ENCODE data around the gene CLRN2. TPM values are rescaled to one million over a fixed set of nuclear protein-coding genes. Genes with fewer than 3 reads are reported as not detected.

CLRN2 gene
- total and polyA plus RNA-seq, 9 of the 15 experiments (the other 6 are each of a cell fraction or from before 2014, with no cell fraction given) = not detected

DNA sequence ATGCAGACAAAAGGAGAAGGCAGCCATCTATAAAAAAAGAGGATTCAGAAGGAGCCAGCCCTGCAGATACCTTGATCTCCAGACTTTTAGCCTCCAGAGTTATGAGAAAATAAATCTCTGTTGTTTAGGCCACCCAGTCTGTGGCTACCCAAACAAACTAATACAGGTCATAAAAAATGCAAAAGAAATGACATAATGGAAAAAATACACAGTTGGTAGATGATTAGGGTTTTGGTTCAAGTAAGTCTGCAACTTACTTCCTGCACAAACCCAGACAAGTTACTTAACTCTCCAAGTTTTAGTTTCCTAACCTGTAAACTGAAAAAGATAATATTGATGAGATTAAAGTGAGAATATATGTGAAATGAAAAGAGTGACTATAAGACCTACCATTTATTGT is 14.4 kb upstream of the CLRN2 start:
- 0 out of 5 replicates have a peak, but pooled peaks cover 0 to 4% of the 10 kb centered on the region in 2 experiments for H3K4me1 ChIP-seq (replicated peaks in 1 of 2; ENCODE audit: control insufficient read depth in 2 of 2, insufficient read depth in 2 of 2, low read length in 2 of 2)
- ChIA-PET POLR2A (interaction anchor here (1.1 kb wide), 1 partner anchor 23 kb away, joined by 3 read pairs; no protein-coding TSS in a partner anchor), CTCF (ENCODE audit: low intra/inter-chr PET ratio) (no interaction called here)
- no peak overlapping the region for H3K9ac ChIP-seq (ENCODE audit: insufficient read depth in 1 of 2, low read depth in 2 of 2, low read length in 2 of 2)
- H3K27ac ChIP-seq (ENCODE audit: extremely low read depth, low read depth, low read length) = no peak overlapping the region
- H2AFZ ChIP-seq (ENCODE audit: low read depth, low read length) = no peak overlapping the region
- ATAC-seq = no peak
- in situ Hi-C loops (cut with MboI) = no loop called here
- H3K27me3 ChIP-seq (ENCODE audit: control insufficient read depth in 2 of 2, insufficient read depth in 2 of 2, low read length in 2 of 2) = no peaks in the 10 kb centered on the region
- H3K36me3 ChIP-seq (ENCODE audit: control insufficient read depth, insufficient read depth, low read length) = peaks cover 80% of the 10 kb centered on the region
- no peak overlapping the region for H3K4me2 ChIP-seq (ENCODE audit: insufficient read depth, low read length)
- no peak for DNase-seq (ENCODE audit: extremely low read depth in 1 of 4, low spot score in 3 of 4)
- no peaks in the 10 kb centered on the region for H4K20me1 ChIP-seq (replicated peaks; ENCODE audit: control insufficient read depth, insufficient read depth, low read length)
- H3K9me1 ChIP-seq (ENCODE audit: control insufficient read depth, insufficient read depth, low read length) = no peaks in the 10 kb centered on the region
- no TSS peak for BruUV-seq (replicated peaks)
- H3K79me2 ChIP-seq (ENCODE audit: control insufficient read depth, insufficient read depth, low read length) = no peaks in the 10 kb centered on the region
- FAIRE-seq = no peak
- intact Hi-C loops (cut with micrococcal nuclease) = no loop called here
- no peak overlapping the region for H3K4me3 ChIP-seq
- no peaks in the 10 kb centered on the region for H3K9me3 ChIP-seq (replicated peaks; ENCODE audit: control insufficient read depth, insufficient read depth, low read depth, low read length)
- TF ChIP-seq, protein P1, sequence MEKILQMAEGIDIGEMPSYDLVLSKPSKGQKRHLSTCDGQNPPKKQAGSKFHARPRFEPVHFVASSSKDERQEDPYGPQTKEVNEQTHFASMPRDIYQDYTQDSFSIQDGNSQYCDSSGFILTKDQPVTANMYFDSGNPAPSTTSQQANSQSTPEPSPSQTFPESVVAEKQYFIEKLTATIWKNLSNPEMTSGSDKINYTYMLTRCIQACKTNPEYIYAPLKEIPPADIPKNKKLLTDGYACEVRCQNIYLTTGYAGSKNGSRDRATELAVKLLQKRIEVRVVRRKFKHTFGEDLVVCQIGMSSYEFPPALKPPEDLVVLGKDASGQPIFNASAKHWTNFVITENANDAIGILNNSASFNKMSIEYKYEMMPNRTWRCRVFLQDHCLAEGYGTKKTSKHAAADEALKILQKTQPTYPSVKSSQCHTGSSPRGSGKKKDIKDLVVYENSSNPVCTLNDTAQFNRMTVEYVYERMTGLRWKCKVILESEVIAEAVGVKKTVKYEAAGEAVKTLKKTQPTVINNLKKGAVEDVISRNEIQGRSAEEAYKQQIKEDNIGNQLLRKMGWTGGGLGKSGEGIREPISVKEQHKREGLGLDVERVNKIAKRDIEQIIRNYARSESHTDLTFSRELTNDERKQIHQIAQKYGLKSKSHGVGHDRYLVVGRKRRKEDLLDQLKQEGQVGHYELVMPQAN (IDR thresholded peaks at IDR 0.05; ENCODE audit: borderline replicate concordance) = no peak
- TF ChIP-seq, protein P2, sequence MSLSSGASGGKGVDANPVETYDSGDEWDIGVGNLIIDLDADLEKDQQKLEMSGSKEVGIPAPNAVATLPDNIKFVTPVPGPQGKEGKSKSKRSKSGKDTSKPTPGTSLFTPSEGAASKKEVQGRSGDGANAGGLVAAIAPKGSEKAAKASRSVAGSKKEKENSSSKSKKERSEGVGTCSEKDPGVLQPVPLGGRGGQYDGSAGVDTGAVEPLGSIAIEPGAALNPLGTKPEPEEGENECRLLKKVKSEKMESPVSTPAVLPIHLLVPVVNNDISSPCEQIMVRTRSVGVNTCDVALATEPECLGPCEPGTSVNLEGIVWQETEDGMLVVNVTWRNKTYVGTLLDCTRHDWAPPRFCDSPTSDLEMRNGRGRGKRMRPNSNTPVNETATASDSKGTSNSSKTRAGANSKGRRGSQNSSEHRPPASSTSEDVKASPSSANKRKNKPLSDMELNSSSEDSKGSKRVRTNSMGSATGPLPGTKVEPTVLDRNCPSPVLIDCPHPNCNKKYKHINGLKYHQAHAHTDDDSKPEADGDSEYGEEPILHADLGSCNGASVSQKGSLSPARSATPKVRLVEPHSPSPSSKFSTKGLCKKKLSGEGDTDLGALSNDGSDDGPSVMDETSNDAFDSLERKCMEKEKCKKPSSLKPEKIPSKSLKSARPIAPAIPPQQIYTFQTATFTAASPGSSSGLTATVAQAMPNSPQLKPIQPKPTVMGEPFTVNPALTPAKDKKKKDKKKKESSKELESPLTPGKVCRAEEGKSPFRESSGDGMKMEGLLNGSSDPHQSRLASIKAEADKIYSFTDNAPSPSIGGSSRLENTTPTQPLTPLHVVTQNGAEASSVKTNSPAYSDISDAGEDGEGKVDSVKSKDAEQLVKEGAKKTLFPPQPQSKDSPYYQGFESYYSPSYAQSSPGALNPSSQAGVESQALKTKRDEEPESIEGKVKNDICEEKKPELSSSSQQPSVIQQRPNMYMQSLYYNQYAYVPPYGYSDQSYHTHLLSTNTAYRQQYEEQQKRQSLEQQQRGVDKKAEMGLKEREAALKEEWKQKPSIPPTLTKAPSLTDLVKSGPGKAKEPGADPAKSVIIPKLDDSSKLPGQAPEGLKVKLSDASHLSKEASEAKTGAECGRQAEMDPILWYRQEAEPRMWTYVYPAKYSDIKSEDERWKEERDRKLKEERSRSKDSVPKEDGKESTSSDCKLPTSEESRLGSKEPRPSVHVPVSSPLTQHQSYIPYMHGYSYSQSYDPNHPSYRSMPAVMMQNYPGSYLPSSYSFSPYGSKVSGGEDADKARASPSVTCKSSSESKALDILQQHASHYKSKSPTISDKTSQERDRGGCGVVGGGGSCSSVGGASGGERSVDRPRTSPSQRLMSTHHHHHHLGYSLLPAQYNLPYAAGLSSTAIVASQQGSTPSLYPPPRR (CRISPR knock-in tag; IDR thresholded peaks at IDR 0.05; ENCODE audit: borderline replicate concordance) = no peak
- TF ChIP-seq RUNX1 (IDR thresholded peaks at IDR 0.05; ENCODE audit: low read depth) (no peak), POLR2H (tag; IDR thresholded peaks at IDR 0.05; ENCODE audit: low read depth) (no peak), ZZZ3 (IDR thresholded peaks at IDR 0.05) (no peak)
- TF ChIP-seq, protein P3, sequence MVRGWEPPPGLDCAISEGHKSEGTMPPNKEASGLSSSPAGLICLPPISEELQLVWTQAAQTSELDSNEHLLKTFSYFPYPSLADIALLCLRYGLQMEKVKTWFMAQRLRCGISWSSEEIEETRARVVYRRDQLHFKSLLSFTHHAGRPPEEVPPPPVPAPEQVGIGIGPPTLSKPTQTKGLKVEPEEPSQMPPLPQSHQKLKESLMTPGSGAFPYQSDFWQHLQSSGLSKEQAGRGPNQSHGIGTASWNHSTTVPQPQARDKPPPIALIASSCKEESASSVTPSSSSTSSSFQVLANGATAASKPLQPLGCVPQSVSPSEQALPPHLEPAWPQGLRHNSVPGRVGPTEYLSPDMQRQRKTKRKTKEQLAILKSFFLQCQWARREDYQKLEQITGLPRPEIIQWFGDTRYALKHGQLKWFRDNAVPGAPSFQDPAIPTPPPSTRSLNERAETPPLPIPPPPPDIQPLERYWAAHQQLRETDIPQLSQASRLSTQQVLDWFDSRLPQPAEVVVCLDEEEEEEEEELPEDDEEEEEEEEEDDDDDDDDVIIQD (CRISPR knock-in tag; IDR thresholded peaks at IDR 0.05) = no peak
- TF ChIP-seq, protein P4, sequence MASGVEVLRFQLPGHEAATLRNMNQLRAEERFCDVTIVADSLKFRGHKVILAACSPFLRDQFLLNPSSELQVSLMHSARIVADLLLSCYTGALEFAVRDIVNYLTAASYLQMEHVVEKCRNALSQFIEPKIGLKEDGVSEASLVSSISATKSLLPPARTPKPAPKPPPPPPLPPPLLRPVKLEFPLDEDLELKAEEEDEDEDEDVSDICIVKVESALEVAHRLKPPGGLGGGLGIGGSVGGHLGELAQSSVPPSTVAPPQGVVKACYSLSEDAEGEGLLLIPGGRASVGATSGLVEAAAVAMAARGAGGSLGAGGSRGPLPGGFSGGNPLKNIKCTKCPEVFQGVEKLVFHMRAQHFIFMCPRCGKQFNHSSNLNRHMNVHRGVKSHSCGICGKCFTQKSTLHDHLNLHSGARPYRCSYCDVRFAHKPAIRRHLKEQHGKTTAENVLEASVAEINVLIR (CRISPR knock-in tag; IDR thresholded peaks at IDR 0.05) = no peak
- TF ChIP-seq, protein P5, sequence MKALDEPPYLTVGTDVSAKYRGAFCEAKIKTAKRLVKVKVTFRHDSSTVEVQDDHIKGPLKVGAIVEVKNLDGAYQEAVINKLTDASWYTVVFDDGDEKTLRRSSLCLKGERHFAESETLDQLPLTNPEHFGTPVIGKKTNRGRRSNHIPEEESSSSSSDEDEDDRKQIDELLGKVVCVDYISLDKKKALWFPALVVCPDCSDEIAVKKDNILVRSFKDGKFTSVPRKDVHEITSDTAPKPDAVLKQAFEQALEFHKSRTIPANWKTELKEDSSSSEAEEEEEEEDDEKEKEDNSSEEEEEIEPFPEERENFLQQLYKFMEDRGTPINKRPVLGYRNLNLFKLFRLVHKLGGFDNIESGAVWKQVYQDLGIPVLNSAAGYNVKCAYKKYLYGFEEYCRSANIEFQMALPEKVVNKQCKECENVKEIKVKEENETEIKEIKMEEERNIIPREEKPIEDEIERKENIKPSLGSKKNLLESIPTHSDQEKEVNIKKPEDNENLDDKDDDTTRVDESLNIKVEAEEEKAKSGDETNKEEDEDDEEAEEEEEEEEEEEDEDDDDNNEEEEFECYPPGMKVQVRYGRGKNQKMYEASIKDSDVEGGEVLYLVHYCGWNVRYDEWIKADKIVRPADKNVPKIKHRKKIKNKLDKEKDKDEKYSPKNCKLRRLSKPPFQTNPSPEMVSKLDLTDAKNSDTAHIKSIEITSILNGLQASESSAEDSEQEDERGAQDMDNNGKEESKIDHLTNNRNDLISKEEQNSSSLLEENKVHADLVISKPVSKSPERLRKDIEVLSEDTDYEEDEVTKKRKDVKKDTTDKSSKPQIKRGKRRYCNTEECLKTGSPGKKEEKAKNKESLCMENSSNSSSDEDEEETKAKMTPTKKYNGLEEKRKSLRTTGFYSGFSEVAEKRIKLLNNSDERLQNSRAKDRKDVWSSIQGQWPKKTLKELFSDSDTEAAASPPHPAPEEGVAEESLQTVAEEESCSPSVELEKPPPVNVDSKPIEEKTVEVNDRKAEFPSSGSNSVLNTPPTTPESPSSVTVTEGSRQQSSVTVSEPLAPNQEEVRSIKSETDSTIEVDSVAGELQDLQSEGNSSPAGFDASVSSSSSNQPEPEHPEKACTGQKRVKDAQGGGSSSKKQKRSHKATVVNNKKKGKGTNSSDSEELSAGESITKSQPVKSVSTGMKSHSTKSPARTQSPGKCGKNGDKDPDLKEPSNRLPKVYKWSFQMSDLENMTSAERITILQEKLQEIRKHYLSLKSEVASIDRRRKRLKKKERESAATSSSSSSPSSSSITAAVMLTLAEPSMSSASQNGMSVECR (CRISPR knock-in tag; IDR thresholded peaks at IDR 0.05) = no peak

Measured in K562 (cell line).